RPMI7951 (cell line): Measurements from ENCODE around the gene QSOX1. TPM values are rescaled to one million over a fixed set of nuclear protein-coding genes. Genes with fewer than 3 reads are reported as not detected.

Experiments
- DNase-seq: peaks from one replicate; pipeline ENCODE4 v3.0.0-alpha.2; 2012; ENCODE audit warnings: low read depth
- total RNA-seq: library from RNA; depleted of rRNA; stranded (reverse); fragments of >200 nt; shearing (Covaris generic); gene quantifications from 2 replicates; pipeline ENCODE4 v1.2.3, GENCODE V29; 2014; rRNA removed

QSOX1 gene
- total RNA-seq, 1 experiment from 2014 or later = 53.3 TPM

GRCh38 chr1:180250883-180251509 lies 96.3 kb downstream of the QSOX1 start:
- no peak for DNase-seq

- DNase-seq = no peak
Measured at GRCh38 chr1:180251526-180252305, 97.0 kb downstream of the QSOX1 start.

GRCh38 chr1:180252638-180253536 lies 98.2 kb downstream of the QSOX1 start:
- peak; percentile 45 for DNase-seq

Other genes starting within 250 kb of the QSOX1 start
- gene CEP350, start 200.1 kb upstream of the QSOX1 start, total RNA-seq = 33.3 and 41.6 TPM in 2 replicates
- 0.12 and 0.20 TPM in 2 replicates for gene LHX4, start 75.4 kb downstream of the QSOX1 start, total RNA-seq